SK-N-DZ (cell line): ENCODE measurements around the gene SPATA9.
"Not testable (repeated sequence)": the region's sequence is repeated elsewhere in the genome, so short reads cannot be mapped to it uniquely, and the experiment has no call there.

ENCODE experiments used
- DNase-seq: peaks from one replicate; pipeline ENCODE4 v3.0.0-alpha.2; 2015; ENCODE audit warnings: low spot score

The SPATA9 gene

GRCh38 chr5:95718203-95718602 is 35.4 kb upstream of the SPATA9 start:
- peak; percentile 23 for DNase-seq

GRCh38 chr5:95717439-95717838 is 34.6 kb upstream of the SPATA9 start:
- no peak for DNase-seq

GRCh38 chr5:95715799-95716461 is 33.1 kb upstream of the SPATA9 start:
- no peak for DNase-seq

- no peak for DNase-seq
Observed at GRCh38 chr5:95713960-95714710, 31.3 kb upstream of the SPATA9 start.

GRCh38 chr5:95713246-95713645 is 30.5 kb upstream of the SPATA9 start:
- DNase-seq = not testable (repeated sequence)

GRCh38 chr5:95712347-95712958 is 29.7 kb upstream of the SPATA9 start:
- DNase-seq = no peak

GRCh38 chr5:95711501-95712346 is 28.9 kb upstream of the SPATA9 start:
- DNase-seq = no peak

- DNase-seq = not testable (repeated sequence)
Observed at GRCh38 chr5:95710651-95711500, 28.1 kb upstream of the SPATA9 start.

- peak; percentile 41 for DNase-seq
Observed at GRCh38 chr5:95709967-95710650, 27.3 kb upstream of the SPATA9 start.

GRCh38 chr5:95708876-95709275 is 26.1 kb upstream of the SPATA9 start:
- no peak for DNase-seq

GRCh38 chr5:95707534-95708188 is 24.9 kb upstream of the SPATA9 start:
- DNase-seq = not testable (repeated sequence)

- no peak for DNase-seq
Observed at GRCh38 chr5:95707055-95707454, 24.3 kb upstream of the SPATA9 start.

GRCh38 chr5:95706196-95706595 is 23.4 kb upstream of the SPATA9 start:
- not testable (repeated sequence) for DNase-seq

GRCh38 chr5:95704150-95704549 is 21.4 kb upstream of the SPATA9 start:
- no peak for DNase-seq

- DNase-seq = peak; percentile 51
Observed at GRCh38 chr5:95701074-95701473, 18.3 kb upstream of the SPATA9 start.

- DNase-seq = no peak
Observed at GRCh38 chr5:95699337-95699736, 16.5 kb upstream of the SPATA9 start.

GRCh38 chr5:95697781-95698681 is 15.2 kb upstream of the SPATA9 start:
- peak; percentile 71 for DNase-seq

GRCh38 chr5:95690333-95690732 is 7.5 kb upstream of the SPATA9 start:
- DNase-seq = no peak

GRCh38 chr5:95689680-95690079 is 6.9 kb upstream of the SPATA9 start:
- no peak for DNase-seq
